WTC11 (cell line): ENCODE measurements around the gene TMA7B.

ENCODE experiments used
- ATF6 ChIP-seq: sonication (generic); formaldehyde crosslinking; IDR thresholded peaks from 2 replicates; pipeline ENCODE4 v1.8.1; 2023; ENCODE audit warnings: mild to moderate bottlenecking, missing genetic modification reagents
- CREM ChIP-seq: sonication (generic); formaldehyde crosslinking; IDR thresholded peaks from 2 replicates; pipeline ENCODE4 v1.8.1; 2022; ENCODE audit warnings: mild to moderate bottlenecking, missing genetic modification reagents, moderate library complexity
- CTCF ChIP-seq: fragments of 200-600 bp; IDR thresholded peaks from 2 replicates; pipeline ENCODE4 v1.8.0; 2022; ENCODE audit warnings: antibody characterized with exemption
- FOXK1 ChIP-seq: sonication (generic); formaldehyde crosslinking; IDR thresholded peaks from 2 replicates; pipeline ENCODE4 v1.8.0; 2022; ENCODE audit warnings: mild to moderate bottlenecking, moderate library complexity, missing genetic modification reagents
- JUN ChIP-seq: sonication (generic); formaldehyde crosslinking; IDR thresholded peaks from 2 replicates; pipeline ENCODE4 v1.8.0; 2023; ENCODE audit warnings: mild to moderate bottlenecking, missing genetic modification reagents
- NR3C1 ChIP-seq: sonication (generic); formaldehyde crosslinking; conservative IDR thresholded peaks from 2 replicates; pipeline ENCODE4 v1.8.1; 2023; ENCODE audit warnings: low read depth, mild to moderate bottlenecking, missing genetic modification reagents
- PREB ChIP-seq: sonication (generic); formaldehyde crosslinking; IDR thresholded peaks from 2 replicates; pipeline ENCODE4 v1.8.1; 2022; ENCODE audit warnings: mild to moderate bottlenecking, missing genetic modification reagents, moderate library complexity, borderline replicate concordance
- PRRX2 ChIP-seq: fragments of 250-450 bp; sonication (Bioruptor Pico); IDR thresholded peaks from 2 replicates; pipeline ENCODE4 v1.8.0; 2021; ENCODE audit warnings: mild to moderate bottlenecking
- SP1 ChIP-seq: sonication (generic); formaldehyde crosslinking; conservative IDR thresholded peaks from 2 replicates; pipeline ENCODE4 v1.8.1; 2022; ENCODE audit warnings: missing genetic modification reagents
- TF ChIP-seq, protein P1 (sequence below): sonication (generic); formaldehyde crosslinking; IDR thresholded peaks from 2 replicates; pipeline ENCODE4 v1.8.1; 2023; ENCODE audit warnings: mild to moderate bottlenecking, missing genetic modification reagents, moderate library complexity

DNA sequence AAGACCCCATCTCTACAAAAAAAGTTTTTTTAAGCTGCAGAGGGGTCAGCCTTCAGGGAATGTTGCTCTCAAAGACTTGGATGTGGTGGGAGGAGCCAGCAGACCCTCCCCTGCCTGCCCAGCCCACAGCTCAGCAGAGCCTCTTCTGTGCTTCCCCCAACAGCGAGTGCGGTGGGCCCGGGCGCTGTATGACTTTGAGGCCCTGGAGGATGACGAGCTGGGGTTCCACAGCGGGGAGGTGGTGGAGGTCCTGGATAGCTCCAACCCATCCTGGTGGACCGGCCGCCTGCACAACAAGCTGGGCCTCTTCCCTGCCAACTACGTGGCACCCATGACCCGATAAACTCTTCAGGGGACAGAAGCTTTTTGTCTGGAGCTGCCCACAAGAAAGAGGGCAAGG lies 10.5 kb downstream of the TMA7B start:
- TF ChIP-seq PREB (no peak), FOXK1 (CRISPR knock-in tag) (no peak), CTCF (no peak), ATF6 (CRISPR knock-in tag) (no peak), CREM (no peak), SP1 (CRISPR knock-in tag) (no peak), PRRX2 (CRISPR knock-in tag) (no peak), JUN (no peak), NR3C1 (no peak)
- TF ChIP-seq, protein P1, sequence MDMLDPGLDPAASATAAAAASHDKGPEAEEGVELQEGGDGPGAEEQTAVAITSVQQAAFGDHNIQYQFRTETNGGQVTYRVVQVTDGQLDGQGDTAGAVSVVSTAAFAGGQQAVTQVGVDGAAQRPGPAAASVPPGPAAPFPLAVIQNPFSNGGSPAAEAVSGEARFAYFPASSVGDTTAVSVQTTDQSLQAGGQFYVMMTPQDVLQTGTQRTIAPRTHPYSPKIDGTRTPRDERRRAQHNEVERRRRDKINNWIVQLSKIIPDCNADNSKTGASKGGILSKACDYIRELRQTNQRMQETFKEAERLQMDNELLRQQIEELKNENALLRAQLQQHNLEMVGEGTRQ (CRISPR knock-in tag) = no peak
